Measurements from ENCODE around the gene NDUFA6. TPM values are rescaled to one million over a fixed set of nuclear protein-coding genes. Genes with fewer than 3 reads are reported as not detected.
"Not testable (repeated sequence)": the region's sequence is repeated elsewhere in the genome, so short reads cannot be mapped to it uniquely, and the experiment has no call there.

NDUFA6 gene
- total RNA-seq, 1 experiment from 2014 or later: 119 TPM

DNA sequence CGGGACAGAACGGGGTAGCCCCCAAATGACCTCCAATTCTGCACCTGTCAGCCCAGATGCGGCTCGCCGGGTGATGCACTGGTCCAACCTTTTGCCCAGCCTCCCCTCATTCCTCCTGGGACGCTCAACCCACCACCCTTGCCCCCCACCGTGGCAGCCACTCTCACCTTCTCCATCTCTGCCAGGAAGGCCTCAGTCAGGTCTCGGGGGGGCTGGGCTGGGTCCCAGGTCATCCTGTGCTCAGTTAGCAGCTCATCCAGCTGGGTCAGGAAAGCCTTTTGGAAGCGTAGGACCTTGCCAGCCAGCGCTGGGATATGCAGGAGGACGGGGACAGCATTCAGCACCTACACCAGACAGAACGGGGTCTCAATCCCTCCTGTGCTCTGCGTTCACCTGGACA, 37.4 kb upstream of the NDUFA6 start:
- H3K4me1 ChIP-seq; POLR2A ChIA-PET; H3K27me3 ChIP-seq (replicated peaks; ENCODE audit: control insufficient read depth, insufficient read depth, low read length); H3K4me1 Mint-ChIP-seq (ENCODE audit: low read depth, unreplicated experiment); H3K27ac Mint-ChIP-seq (ENCODE audit: unreplicated experiment); H3K9me3 Mint-ChIP-seq (ENCODE audit: unreplicated experiment); H3K27me3 Mint-ChIP-seq (ENCODE audit: insufficient read depth, unreplicated experiment); intact Hi-C loops (cut with micrococcal nuclease; ENCODE audit: unreplicated experiment); H3K4me3 Mint-ChIP-seq (ENCODE audit: unreplicated experiment); DNase-seq; H3K9me3 ChIP-seq; CTCF ChIA-PET; H3K36me3 ChIP-seq (ENCODE audit: control insufficient read depth, insufficient read depth, low read length); H3K4me3 ChIP-seq (ENCODE audit: low read depth, low read length); BruUV-seq (replicated peaks): not testable (repeated sequence)
- peaks cover 22% of the 10 kb centered on the region for H3K36me3 Mint-ChIP-seq (ENCODE audit: insufficient read depth, unreplicated experiment)

- CTCF ChIA-PET: no interaction called here
- POLR2A ChIA-PET: no interaction called here
- no peak for TF ChIP-seq CTCF (IDR thresholded peaks at IDR 0.05; ENCODE audit: insufficient read depth in 1 of 2, low read depth in 1 of 2, low read length in 1 of 2, severe bottlenecking in 1 of 2, unreplicated experiment in 1 of 2)
- H3K4me1 ChIP-seq: no peaks in the 10 kb centered on the region
- no peaks in the 10 kb centered on the region for H3K36me3 ChIP-seq (ENCODE audit: control insufficient read depth, insufficient read depth, low read length)
- H3K27me3 Mint-ChIP-seq (ENCODE audit: insufficient read depth, unreplicated experiment): no peaks in the 10 kb centered on the region
- no peak for DNase-seq
- no peaks in the 10 kb centered on the region for H3K9me3 Mint-ChIP-seq (ENCODE audit: unreplicated experiment)
- H3K27ac Mint-ChIP-seq (ENCODE audit: unreplicated experiment): no peak overlapping the region
- intact Hi-C loops (cut with micrococcal nuclease; ENCODE audit: unreplicated experiment): no loop called here
- H3K9me3 ChIP-seq: no peaks in the 10 kb centered on the region
- H3K4me3 ChIP-seq (ENCODE audit: low read depth, low read length): no peak overlapping the region
- peaks cover 22% of the 10 kb centered on the region for H3K36me3 Mint-ChIP-seq (ENCODE audit: insufficient read depth, unreplicated experiment)
- BruUV-seq (replicated peaks): no TSS peak
- H3K4me3 Mint-ChIP-seq (ENCODE audit: unreplicated experiment): no peak overlapping the region
- H3K27me3 ChIP-seq (replicated peaks; ENCODE audit: control insufficient read depth, insufficient read depth, low read length): no peaks in the 10 kb centered on the region
- no peaks in the 10 kb centered on the region for H3K4me1 Mint-ChIP-seq (ENCODE audit: low read depth, unreplicated experiment)
These were observed 37.0 kb upstream of the NDUFA6 start for GRCh38 chr22:42127606-42128005.

GRCh38 chr22:42123529-42123928, 33.0 kb upstream of the NDUFA6 start:
- POLR2A ChIA-PET; H3K36me3 ChIP-seq (ENCODE audit: control insufficient read depth, insufficient read depth, low read length); H3K9me3 Mint-ChIP-seq (ENCODE audit: unreplicated experiment); H3K27me3 ChIP-seq (replicated peaks; ENCODE audit: control insufficient read depth, insufficient read depth, low read length); H3K4me1 Mint-ChIP-seq (ENCODE audit: low read depth, unreplicated experiment); CTCF ChIA-PET; H3K27me3 Mint-ChIP-seq (ENCODE audit: insufficient read depth, unreplicated experiment); H3K36me3 Mint-ChIP-seq (ENCODE audit: insufficient read depth, unreplicated experiment); H3K4me1 ChIP-seq; intact Hi-C loops (cut with micrococcal nuclease; ENCODE audit: unreplicated experiment); BruUV-seq (replicated peaks); H3K4me3 ChIP-seq (ENCODE audit: low read depth, low read length); H3K4me3 Mint-ChIP-seq (ENCODE audit: unreplicated experiment); H3K9me3 ChIP-seq; DNase-seq; H3K27ac Mint-ChIP-seq (ENCODE audit: unreplicated experiment): not testable (repeated sequence)

GRCh38 chr22:42120231-42121021, 29.9 kb upstream of the NDUFA6 start:
- H3K27me3 Mint-ChIP-seq (ENCODE audit: insufficient read depth, unreplicated experiment); BruUV-seq (replicated peaks); CTCF ChIA-PET; H3K9me3 Mint-ChIP-seq (ENCODE audit: unreplicated experiment); H3K4me3 Mint-ChIP-seq (ENCODE audit: unreplicated experiment); H3K4me1 ChIP-seq; H3K9me3 ChIP-seq; intact Hi-C loops (cut with micrococcal nuclease; ENCODE audit: unreplicated experiment); H3K4me1 Mint-ChIP-seq (ENCODE audit: low read depth, unreplicated experiment); H3K27ac Mint-ChIP-seq (ENCODE audit: unreplicated experiment); H3K36me3 ChIP-seq (ENCODE audit: control insufficient read depth, insufficient read depth, low read length); H3K36me3 Mint-ChIP-seq (ENCODE audit: insufficient read depth, unreplicated experiment); H3K4me3 ChIP-seq (ENCODE audit: low read depth, low read length); POLR2A ChIA-PET; DNase-seq; H3K27me3 ChIP-seq (replicated peaks; ENCODE audit: control insufficient read depth, insufficient read depth, low read length): not testable (repeated sequence)

Data from Caco-2 (cell line).